Neural progenitor cell (in vitro differentiated cells): ENCODE measurements around the gene CKLF. TPM values are rescaled to one million over a fixed set of nuclear protein-coding genes. Genes with fewer than 3 reads are reported as not detected.

Experiments used
- small RNA-seq: library from RNA; depleted of rRNA; stranded (forward); fragments of <200 nt; gene quantifications from one replicate; pipeline ENCODE3, GENCODE V24; 2015
- total RNA-seq: library from RNA; depleted of rRNA; stranded (reverse); fragments of >200 nt; gene quantifications from 2 replicates; pipeline ENCODE4 v1.2.3, GENCODE V29; 2015; ENCODE audit warnings: low replicate concordance

CKLF gene
- total RNA-seq, 1 donor from 2014 or later = 38.6 TPM

Small RNA genes within 50 kb of the gene (small RNA-seq; reads per million reads assigned to genes)
- not detected for gene CKLF-CMTM1

Other genes starting within 250 kb of the CKLF start
- 0.25 TPM in 1 of 2 replicates, not detected in the other for gene CDH5, start 185.9 kb upstream of the CKLF start, total RNA-seq
- 0.32 and 0.34 TPM in 2 replicates for gene BEAN1, start 125.3 kb upstream of the CKLF start, total RNA-seq
- 7.1 and 7.3 TPM in 2 replicates for gene TK2, start 2.5 kb upstream of the CKLF start, total RNA-seq
- gene CMTM1, start 13.9 kb downstream of the CKLF start, total RNA-seq = 2.9 TPM in 1 of 2 replicates, not detected in the other
- not detected in 2 replicates for gene CMTM2, start 26.9 kb downstream of the CKLF start, total RNA-seq
- gene CMTM3, start 52.1 kb downstream of the CKLF start, total RNA-seq = 18.3 and 47.4 TPM in 2 replicates
- gene CMTM4, start 144.2 kb downstream of the CKLF start, total RNA-seq = 25.9 and 39.5 TPM in 2 replicates
- 94.3 and 104 TPM in 2 replicates for gene DYNC1LI2, start 199.0 kb downstream of the CKLF start, total RNA-seq
- not detected in 2 replicates for gene TERB1, start 249.0 kb downstream of the CKLF start, total RNA-seq